Stimulated activated CD4-positive, alpha-beta T cell treated with anti-CD3 and anti-CD28 coated beads, TNF-alpha, amount 100 ng/mL, for 24 hours (primary cell): ENCODE data around the gene HELQ.
"Not testable (repeated sequence)": the region's sequence is repeated elsewhere in the genome, so short reads cannot be mapped to it uniquely, and the experiment has no call there.

ENCODE experiments used
- DNase-seq, 3 experiments: peaks; one replicate each; pipeline ENCODE4 v3.0.0-alpha.2; 2020; ENCODE audit warnings: low read depth in 3 of 3

The HELQ gene

GRCh38 chr4:83440148-83440814 lies 15.3 kb downstream of the HELQ start:
- no peak for DNase-seq

GRCh38 chr4:83438719-83439118 lies 16.9 kb downstream of the HELQ start:
- no peak for DNase-seq

- no peak for DNase-seq
Observed at GRCh38 chr4:83436680-83437079, 18.9 kb downstream of the HELQ start.

GRCh38 chr4:83431200-83431599 lies 24.4 kb downstream of the HELQ start:
- DNase-seq, result no peak

- DNase-seq, result no peak
Observed at GRCh38 chr4:83418211-83418610, 37.4 kb downstream of the HELQ start.

GRCh38 chr4:83417566-83417965 lies 38.1 kb downstream of the HELQ start:
- DNase-seq, result no peak

GRCh38 chr4:83413676-83414075 lies 41.9 kb downstream of the HELQ start:
- no peak for DNase-seq

GRCh38 chr4:83408908-83409307 lies 46.7 kb downstream of the HELQ start:
- no peak for DNase-seq

- no peak for DNase-seq
Observed at GRCh38 chr4:83405844-83406816, 49.5 kb downstream of the HELQ start.

- DNase-seq, result not testable (repeated sequence)
Observed at GRCh38 chr4:83398158-83398557, 57.5 kb downstream of the HELQ start.

- no peak for DNase-seq
Observed at GRCh38 chr4:83393908-83394307, 61.7 kb downstream of the HELQ start.

GRCh38 chr4:83392562-83392961 lies 63.1 kb downstream of the HELQ start:
- DNase-seq, result no peak

GRCh38 chr4:83390944-83391343 lies 64.7 kb downstream of the HELQ start:
- no peak for DNase-seq

GRCh38 chr4:83389756-83390505 lies 65.7 kb downstream of the HELQ start:
- DNase-seq, result no peak

GRCh38 chr4:83389037-83389720 lies 66.4 kb downstream of the HELQ start:
- no peak for DNase-seq

- DNase-seq, result peak in 1 of 3 experiments; percentile 4
Observed at GRCh38 chr4:83388313-83388676, 67.3 kb downstream of the HELQ start.

GRCh38 chr4:83387476-83388312 lies 67.9 kb downstream of the HELQ start:
- DNase-seq, result no peak

- no peak for DNase-seq
Observed at GRCh38 chr4:83387012-83387411, 68.6 kb downstream of the HELQ start.

GRCh38 chr4:83382850-83383249 lies 72.8 kb downstream of the HELQ start:
- DNase-seq, result no peak

GRCh38 chr4:83381173-83381572 lies 74.5 kb downstream of the HELQ start:
- DNase-seq, result no peak

- DNase-seq, result no peak
Observed at GRCh38 chr4:83378419-83378818, 77.2 kb downstream of the HELQ start.
